Measurements from ENCODE around the gene KDM2B.

KDM2B gene

DNA sequence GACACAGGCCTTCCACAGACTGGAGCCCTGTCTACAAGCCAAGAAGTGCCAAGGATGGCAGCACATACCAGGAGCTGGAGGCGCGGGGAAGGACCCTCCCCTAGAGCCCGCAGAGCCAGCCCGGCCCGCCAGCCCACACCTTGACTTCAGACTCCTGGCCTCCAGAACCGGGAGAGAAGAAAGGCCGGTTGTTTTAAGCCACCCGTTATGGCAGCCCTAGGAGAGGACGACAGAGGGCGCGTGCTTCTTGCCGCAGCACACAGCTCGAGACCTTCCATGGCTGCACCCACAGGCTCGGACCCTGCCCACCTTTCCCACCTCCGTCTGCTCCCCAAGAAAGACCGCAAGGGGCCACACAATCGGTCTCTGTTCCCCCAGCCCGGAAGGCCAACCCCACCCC is 127.2 kb downstream of the KDM2B start:
- DNase-seq, result no peak

DNA sequence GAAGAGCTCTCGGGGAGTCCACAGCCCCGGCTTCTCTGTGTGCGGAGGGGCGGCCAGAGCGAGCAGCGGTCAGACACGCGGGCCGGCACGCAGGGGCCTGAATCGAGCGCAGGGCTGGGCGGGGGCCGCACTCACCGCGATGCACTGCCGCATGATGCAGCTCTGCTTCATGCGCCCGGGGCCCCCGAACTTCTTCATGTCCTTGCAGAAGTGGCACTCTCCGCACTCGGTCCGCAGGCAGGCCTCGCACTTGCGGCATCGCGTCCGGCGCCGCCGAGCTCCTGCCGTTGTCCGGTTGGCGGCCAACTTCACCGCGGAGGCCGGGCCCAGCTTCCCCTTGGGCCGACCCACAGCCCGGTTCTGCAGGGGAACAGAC is 127.8 kb downstream of the KDM2B start:
- DNase-seq, result no peak

DNA sequence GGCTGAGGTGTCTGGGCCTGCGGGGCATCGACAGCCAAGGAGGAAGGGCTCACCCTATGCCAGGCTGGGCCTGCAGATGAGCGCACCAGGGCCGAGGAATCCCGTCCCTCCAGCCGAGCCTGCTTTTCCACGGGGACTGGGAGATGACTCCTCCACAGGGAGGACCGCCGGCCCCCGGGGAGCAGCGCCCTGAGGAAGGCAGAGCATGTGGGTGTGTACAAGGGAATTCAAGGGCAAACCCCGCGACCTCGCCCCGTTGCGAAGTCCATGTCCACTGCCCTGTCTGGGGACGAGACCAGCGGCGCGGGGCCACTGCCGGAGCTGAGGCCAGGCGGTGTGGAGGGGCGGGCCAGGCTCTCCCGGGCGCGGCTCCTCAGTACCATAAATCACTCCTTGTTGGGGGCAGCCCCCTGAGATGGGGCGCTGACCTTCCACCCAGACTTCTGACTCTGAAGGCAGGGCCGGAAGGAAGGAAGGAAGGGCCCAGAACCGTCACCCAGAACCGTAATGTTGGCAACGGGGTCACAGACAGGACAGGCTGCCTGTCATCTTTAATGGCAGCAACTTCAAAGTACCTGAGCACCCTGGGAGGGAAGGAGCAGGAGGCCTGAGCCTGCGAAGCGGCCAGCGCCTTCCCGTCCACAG is 128.4 kb downstream of the KDM2B start:
- no peak for DNase-seq

DNA sequence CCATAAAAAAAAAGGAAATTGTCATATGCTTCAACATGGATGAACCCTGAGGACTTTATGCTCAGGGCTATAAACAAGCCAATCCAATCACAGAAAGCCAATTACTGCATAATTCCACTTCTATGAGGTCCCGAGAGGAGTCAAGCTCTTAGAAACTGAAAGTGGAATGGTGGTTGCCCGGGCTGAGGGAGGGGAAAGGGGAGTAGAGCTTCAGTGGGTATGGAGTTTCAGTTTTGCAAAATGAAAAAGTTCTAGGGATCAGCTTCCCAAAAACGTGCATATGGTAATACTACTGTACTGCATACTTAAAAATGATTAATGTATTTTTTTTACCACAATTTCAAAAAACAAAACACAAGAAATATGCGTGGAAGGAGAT is 128.9 kb downstream of the KDM2B start:
- DNase-seq, result no peak

DNA sequence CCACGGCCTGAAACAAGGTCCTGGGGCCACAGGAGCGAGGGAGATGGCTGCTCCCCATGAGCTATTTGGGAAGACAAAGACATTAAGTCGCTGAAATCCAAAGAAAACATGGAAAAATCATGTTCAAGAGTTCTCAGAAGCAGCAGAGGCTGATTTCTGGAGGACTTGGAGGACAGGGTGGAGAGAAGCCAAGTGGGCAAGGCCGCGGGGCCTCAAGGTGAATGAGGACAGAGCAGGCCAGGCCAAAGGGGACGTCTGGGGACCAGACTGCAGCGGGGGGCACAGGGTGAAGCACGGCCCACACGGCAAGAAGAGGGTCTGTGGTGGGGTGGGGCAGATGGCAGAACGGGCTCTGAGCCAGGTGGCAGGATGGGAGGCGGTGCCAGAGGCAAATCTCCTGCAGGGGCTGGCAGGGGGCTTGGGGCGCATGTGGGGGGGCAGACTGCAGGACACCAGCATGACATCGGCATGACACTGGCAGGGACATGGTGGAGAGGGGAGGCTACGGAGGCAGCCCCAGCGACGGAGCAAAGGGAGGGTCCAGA is 132.0 kb downstream of the KDM2B start:
- DNase-seq, result no peak

DNA sequence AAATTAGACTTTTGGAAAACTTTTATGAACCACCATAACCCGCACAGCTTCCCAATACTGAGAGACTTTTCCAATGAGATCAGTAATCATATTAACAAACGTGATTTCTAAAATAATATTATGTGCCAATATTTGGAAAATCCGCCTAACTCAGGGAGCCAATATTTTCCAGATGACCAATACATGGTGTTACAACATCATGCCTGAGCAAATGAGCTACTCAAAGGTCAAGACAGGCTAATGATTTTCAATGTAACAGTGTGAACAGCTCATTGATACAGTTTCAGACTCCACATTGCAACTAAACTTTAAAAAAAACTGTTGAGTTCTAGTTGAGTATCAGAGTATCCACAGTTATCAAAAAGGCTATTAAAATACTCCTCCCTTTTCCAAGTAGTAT is 134.1 kb downstream of the KDM2B start:
- no peak for DNase-seq

DNA sequence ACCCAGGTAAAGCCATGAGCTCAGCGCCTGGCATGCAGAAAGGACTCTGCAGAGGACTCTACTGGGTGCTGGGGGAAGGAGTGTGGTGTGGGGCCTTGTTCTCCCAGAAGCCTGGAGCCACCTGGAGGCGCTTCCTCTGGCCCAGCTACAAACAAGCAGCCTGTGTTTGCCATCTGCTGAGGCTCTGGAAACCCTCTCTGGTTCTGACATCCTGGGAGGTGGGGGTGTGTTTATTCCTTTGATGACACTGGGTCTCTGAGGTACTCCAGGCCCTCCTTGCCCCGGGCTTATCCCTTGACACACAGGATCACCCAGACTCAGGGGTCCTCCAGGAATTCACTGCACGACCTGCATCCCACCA is 136.0 kb downstream of the KDM2B start:
- DNase-seq, result no peak

DNA sequence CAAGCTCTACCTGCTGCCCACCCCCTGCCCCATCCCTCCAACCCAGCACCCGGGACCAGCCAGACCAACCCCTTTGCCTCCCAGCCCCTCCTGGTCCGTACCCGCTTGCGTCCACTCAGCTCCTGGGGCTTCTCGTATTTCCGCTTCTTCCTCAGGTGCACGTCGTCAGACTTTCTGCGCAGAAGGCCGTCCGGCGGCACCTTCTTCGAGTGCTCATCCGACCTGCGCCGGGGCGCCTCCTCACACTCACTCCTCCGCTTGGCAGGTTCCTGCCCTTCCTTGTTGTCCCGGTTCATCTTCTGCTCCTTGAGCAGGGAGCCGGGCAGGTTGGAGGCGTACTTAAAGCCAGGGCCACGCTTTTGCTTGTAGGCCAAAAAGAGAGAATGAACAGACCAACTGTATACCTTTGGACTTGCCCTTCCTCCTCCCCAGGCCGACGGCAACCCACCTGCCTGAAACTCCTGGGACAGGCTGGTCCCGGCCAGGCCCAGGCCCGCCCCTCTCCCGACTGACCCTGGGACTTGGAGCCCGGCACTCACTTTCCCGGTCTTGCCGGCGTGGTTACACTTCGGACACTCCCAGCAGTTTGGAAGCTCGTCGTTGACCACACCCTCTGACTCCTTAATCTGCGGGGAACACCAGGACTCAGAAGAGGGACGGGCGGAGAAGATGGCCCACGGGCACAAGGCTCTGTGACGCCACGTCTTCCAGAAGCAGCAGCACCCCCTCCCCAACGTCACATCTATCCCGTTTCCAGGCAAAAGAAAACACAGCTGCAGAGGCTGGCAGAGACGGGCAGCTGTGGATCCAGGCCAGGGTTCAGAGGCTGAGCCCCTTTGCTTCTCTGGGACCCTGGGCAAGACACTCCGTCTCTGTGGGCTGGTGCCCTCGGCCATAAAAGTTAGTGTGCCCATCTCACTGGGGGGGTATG is 136.6 kb downstream of the KDM2B start:
- DNase-seq, result no peak

DNA sequence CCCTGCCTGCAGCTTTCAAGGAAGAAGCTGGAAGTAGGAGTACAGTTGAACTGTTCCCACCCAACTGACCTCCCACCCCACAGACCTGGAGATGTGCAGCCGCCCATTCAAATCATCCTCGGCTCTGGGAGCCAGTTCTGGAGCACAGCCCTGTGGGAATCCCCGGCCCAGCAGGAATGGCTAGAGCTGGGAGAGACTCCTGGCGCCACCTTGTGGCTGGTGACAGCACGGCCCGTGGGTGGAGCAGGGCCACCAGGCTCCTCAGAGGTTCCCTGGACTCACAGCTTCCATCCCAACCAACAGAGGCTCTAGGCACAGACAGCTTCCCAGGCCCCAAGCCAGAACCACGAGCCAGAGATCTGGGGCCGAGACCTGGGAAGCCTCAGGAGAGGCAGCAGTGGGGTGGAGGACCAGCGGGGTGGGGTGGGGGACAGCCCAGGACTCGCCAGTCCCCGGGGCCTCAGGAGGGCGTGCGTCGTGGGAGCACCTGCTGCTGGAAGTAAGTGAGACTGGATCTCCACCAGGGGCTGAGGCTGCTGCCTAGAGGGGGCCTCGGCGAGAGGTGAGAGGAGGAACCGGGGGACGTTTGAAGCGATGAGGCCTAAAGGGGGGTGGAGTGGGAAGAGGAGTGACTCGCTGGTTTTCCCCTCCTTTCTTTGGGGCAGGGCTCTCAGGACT is 137.5 kb downstream of the KDM2B start:
- peak; percentile 74 for DNase-seq

DNA sequence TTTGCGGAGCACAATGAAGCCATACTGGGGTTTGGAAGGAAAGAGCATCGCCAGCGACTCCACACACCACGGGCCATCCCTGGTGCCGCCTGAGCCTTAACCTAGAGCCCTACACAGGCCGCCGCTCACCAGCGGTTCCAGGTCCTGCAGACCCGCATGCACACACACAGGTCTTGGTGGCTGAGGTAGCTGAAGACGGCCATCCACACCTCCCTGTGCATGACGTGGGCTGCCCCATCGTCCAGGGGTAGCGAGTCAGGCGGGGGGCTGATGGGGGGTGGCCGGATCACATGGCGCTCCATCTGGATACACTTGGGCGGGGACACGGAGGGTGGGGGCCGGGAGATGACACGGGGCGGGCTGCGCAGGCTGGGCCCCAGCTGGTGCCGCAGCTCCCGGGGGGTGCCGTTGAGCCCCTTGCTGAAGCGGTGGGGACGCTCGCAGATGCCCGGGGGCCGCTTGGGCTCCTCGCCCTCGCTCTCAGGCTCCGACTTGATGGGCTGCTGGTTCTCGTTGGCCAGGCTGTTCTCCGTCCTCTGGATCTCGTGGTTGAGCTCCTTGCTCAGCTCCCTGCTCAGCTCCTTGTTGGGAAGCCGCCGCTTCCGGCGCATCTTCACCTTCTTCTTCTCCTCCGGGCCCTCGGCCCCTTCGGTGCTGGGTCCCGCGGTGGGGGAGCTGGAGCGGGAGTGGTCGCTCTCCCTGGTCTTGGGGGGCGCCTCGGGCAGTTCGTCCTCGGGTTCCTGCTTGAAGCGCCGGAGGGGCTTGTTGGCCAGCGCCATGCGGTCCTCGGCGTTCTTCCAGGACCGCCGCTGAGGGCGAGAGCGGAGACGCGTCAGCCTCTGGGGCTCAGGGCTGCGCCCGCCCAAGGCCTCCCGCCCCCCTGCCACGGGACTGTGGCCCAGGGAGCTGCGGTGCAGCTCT is 138.5 kb downstream of the KDM2B start:
- no peak for DNase-seq

DNA sequence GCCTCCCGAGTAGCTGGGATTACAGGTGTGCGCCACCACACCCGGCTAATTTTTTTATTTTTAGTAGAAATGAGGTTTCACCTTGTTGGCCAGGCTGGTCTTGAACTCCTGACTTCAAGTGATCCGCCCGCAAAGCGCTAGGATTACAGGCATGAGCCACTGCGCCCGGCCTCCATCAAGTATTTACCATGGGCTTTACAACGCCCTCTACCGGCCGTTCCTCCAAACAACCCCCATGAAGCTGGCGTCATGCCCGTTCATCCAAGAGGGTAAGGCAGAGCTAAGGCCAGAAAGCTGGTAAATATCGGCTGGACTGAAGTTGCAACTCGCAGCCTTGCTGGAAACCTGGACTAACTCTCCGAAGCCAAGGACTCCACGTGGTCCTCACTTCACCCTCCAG is 139.3 kb downstream of the KDM2B start:
- DNase-seq, result peak; percentile 43

DNA sequence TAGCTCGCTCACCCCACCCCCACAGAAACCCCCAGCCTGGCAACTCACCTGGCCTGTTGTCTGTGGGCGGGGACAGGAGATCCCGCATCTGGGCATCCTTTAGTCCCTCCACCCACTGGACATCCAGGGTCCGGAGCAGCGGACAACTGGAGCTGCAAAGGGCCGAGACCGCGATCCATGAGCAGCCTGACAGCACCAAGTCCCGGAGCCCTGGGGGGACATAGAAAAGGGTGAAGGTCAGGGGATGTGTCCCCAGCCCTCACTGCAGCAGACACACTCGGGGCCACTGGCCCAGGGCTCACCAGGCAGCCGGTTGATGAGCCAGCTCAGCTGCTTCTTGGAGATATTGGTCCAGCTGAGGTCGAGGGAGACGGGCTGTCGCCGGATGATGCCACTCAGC is 140.1 kb downstream of the KDM2B start:
- DNase-seq, result no peak

DNA sequence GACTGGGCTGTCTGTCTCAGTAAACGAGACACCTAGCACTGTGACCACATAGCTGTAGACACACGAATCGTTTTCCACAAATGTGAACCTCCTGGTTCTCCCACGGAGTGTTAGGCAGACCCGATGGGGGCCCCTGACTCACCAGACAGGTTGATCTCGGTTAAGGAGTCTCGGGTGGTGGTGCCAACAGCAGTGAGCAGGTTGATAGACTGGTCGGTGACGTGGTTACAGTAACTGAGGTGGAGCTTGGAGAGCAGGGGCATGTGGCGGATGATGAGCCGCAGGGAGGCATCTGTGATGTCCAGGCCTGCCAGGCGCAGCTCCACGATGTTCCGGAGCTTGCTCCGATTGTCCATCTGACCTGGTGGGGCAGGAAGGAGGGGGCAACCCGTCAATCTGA is 141.1 kb downstream of the KDM2B start:
- DNase-seq, result no peak

DNA sequence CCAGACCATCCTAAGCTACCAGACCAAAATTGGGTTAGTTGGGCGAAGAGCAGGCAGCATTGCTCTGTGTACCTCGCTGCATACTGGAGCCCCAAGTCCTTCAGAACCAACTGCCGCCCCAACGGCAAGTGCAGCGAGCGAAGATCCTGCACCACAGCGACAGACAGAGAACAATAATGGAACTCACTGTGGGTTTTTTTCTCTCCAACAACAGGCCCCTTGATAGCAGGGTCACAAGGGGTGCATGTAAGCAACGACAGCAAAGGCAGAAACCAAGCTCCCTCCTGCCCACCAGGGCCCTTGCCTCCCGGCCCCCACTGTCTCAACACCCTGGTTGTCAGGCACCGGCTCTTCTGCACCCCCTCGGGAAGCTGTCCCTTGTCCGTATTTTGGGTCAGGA is 141.9 kb downstream of the KDM2B start:
- no peak for DNase-seq

DNA sequence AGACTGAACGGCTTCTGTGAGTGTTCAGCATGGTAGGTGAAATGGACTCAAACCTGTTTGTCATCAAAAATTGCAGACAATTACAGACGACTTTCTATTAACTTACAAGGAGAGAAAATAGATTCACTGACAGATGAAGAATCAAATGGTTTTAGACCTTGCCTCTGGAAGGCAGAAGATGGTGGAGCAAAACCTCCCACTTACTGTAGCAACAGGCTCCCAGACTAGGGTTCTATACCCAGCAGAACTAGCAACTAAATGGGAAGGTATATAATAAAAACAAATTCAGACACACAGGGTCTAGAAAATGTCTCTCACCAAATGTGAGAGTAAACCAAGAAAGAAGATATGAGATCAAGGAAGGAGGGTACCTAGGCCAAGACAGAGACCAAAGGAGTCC is 144.1 kb downstream of the KDM2B start:
- no peak for DNase-seq

DNA sequence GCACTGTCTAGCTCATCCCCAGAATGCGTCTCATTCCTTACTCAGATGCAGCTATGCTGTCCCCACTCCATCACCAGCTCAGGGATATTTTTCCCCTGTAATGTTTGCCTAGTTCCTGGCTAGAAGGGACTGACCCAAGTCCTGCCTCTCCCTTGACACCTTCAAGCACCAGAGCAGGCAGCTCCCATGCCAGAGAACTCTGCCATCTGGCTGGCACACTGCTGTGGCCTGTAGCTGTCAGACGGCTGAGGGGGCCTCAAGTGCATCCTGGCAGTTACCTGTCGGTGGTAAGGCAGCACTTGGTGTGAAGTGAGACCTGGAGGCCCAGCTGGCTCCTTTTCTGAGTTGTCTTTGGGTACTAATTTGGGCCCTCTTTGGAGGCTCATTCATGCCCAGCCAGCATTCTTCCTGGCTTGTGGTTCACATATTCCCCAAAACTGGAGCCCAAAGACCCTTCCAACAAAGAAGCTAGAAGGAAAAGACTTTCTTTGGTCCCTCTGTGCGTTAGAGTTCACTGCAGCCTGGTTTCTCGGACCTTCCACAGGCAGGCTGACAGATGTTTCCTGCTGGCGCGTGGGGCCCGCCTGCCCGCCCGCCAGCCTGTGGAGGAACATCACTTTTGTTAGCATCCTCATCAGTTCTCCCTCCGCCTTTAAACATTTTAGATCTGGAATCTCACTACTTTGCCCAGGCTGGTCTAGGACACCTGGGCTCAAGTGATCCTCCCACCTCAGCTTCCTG is 147.9 kb downstream of the KDM2B start:
- DNase-seq, result peak; percentile 52

DNA sequence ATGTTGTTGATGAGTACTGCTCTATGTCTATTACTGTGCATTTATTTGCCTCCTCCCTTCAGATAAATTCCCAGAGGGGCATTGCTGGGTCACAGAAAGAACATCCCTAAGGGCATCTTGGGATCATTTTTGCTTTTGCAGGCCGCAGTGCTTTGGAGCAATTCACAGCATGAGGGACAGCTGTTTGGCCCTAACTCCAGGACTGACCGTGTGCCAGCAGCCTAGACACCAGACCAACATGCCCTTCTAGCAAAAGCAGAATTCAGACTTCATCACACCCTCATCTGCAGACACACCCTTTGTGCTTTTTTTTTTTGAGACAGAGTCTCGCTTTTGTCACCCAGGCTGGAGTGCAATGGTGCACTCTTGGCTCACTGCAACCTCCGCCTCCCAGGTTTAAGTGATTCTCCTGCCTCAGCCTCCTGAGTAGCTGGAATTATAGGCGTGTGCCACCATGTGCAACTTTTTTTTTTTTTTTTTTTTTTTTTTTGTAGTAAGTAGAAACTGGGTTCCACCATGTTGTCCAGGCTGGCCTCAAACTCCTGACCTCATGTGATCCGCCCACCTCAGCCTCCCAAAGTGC is 149.9 kb downstream of the KDM2B start:
- no peak for DNase-seq

DNA sequence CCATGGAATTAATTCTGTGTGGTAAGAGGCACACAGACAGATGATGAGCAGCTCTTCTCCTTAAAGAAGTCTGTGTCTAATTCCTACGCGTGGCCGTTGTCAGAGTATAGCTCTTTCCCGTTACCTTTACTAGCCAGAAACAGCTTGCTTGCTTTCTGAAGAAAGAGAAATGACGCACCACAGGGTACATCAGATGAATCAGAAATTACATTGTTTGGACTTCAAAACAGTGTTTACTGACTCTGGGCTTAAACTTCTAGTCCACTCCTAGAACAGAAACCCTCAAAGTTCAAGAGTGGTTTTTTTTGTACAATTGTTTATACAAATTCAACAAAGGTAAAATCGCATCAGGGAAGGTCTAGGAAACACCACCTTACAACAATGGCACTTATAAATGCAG is 151.9 kb downstream of the KDM2B start:
- DNase-seq, result no peak

DNA sequence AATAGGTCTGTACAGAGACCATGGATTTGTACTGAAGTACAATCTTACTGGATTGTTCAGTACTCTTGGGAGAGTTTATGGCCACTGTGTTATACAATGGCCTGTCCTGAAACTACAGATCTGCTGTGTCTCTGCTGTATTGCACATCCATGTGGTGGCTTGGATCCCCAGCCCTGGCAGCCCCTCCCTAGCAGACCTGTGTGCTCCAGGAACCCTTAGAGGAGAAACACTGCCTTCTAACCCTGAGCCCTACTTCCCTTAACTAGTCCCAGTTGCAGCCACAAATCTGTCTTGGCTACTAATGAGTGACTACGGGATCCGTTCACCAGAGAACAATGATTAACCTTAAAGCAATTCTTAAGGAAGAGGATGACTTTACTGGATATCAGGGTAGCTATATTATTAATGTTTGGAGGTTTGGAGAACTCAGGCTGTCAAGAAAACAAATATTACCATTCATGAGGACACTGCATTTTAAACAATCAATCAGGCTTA is 153.2 kb downstream of the KDM2B start:
- no peak for DNase-seq

DNA sequence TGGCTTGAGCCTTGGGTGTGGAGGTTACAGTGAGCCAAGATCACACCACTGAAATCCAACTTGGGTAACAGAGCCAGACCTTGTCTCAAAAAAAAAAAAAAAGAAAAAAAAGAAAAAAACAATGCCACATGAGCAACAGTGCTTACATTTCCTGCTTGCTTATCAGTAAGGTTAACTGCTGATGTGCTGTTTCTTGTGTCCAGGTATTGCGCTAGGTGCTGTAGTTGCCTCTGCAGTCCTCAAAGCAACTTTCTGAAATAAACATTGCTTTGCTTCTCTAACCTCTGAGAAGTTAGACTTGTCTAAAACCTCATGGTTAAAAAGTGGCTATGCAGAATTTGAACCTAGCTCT is 156.2 kb downstream of the KDM2B start:
- DNase-seq, result peak; percentile 31
